HG03439 (cell line): ENCODE measurements around the gene ARMC12.
"Not testable (repeated sequence)": the region's sequence is repeated elsewhere in the genome, so short reads cannot be mapped to it uniquely, and the experiment has no call there.

Experiments
- ATAC-seq: cut with Tn5 transposase; IDR thresholded peaks from one replicate; pipeline ENCODE4 v1.9.1; 2021; ENCODE audit warnings: mild to moderate bottlenecking, moderate library complexity; ENCODE audit not compliant: unreplicated experiment

ARMC12 gene

DNA sequence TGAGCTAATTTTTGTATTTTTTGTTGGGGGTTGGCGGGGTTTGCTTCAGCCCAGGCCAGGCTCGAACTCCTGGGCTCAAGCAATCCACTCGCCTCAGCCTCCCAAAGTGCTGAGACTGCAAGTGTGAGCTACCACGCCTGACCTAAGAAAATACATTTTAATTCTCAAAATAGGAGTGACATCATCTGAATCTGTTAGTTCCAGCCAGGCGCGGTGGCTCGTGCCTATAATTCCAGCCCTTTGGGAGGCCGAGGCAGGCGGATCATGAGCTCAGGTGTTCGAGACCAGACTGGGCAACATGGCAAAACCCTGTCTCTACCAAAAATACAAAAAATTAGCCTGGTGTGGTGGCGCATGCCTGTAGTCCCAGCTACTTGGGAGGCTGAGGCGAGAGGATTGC lies 2.5 kb upstream of the ARMC12 start:
- not testable (repeated sequence) for ATAC-seq

- ATAC-seq, result no peak
These were observed 1.4 kb upstream of the ARMC12 start for GRCh38 chr6:35735452-35735851.

DNA sequence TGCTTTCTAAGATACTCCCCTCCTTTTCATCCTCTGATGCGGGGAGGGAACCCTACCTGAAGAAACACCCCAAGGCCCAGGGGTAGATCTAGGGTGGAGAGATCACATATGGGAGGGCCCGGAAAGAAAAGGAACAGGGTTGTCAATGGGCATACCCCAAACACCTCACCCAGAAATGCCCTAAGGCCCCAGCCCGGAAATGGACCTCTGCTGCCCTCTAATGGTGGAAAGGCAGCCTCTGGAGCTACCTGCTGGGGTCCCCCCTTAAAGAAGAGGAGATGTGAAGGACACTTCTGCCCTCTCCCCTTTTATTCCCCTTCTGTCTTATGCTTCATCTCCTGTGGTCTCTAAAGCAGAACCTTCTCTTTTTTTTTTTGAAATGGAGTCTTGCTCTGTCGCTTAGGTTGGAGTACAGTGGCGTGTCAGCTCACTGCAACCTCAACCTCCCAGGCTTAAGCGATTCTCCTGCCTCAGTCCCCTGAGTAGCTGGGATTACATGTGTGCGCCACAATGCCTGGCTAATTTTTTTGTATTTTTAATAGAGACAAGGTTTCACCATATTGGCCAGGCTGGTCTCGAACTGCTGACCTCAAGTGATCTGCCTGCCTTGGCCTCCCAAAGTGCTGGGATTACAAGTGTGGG lies 458 bp upstream of the ARMC12 start:
- ATAC-seq, result no peak

DNA sequence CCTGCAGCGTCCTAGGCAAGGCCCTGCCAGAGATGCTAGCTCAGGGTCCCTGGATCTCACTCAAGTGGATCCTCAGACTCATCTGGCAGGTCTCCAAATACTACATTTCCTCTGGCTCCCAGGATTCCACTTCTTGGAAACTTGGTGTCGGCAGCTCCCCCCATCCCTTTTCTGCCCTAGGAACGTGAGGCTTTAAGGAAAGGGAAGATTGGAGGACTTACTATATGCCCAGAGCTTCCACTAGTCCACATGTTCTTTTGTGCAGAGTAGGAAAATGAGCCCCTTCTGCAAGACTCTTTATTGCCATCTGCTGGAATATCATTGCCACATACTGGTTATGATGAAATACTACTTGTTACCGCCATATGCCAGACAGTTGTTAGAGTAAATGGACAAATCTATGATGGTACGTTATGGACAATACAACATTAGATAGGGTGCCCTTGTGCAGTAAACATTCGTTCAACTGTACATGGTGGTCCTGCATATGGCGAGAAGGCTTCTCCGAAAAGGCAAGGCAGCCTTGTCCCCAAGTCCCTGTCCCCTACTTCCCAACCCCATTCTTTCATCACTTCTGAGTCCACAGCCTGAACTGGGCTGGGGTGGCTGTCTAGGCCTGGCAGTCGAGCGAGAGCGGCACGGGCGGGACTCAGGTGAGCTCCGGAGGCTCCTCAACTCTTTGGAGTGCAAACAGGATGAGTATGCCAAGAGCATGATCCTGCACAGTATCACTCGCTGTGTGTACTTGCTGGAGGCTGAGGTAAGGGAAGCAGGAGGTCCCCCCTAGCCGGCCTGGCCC lies 780 bp downstream of the ARMC12 start:
- no peak for ATAC-seq

DNA sequence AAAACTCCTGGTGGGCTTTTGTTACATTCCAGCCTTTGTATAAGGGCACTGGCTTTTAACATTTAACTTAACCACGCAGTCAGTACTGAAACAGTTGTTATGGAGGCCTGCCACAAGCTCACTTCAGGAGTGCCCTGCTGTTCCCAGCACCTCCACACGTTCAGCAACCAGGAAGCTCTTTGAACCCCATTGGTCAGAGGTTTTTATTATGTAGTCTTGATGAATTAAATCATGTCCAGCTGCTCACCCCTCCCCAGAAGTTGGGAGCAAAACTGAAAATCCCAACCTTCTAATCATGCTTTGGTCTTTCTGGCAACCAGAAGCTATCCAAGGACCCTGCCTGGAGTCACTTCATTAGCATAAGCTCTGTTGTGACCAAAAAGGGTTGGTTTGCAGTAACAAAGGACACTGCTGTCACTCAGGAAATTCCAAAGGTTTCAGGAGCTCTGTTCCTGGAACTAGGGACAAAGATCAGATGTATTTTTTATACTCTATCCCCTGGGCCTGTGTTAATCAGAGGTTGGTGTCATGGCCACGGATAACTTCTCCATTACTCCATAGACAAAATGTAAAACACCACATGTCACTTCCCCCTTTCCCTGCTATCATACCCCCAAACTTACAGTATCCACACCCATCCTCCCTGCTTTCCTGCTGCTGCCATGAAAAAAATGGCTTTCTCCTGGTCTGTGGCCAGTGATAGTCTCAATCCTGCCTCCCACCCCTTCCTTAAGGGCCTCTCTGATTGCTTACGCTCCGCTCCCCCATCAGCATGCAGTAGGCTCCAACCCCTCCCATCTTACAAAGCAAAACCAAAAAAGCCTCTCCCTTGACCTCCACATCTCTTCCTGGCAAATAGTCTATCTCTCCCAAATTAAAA lies 3.1 kb downstream of the ARMC12 start:
- no peak for ATAC-seq

DNA sequence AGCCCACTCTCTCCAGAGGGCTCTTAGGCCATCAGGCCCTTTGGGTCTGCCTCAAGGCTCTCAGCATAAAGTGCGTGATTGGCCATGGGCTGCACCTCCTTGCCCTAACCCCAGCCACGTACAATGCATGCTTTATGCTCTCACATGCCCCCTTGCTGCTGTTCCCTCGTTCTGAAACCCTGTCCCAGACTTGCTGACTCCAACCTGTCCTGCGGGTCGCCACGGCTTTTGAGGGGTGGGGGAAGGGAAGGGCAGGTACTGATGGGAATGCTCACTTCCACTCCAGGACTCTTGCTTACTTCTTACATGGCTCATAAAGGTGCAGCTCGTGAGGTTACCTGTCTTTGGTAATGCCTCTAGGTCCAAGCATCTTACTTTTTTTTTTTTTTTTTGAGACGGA lies 6.0 kb downstream of the ARMC12 start:
- no peak for ATAC-seq

DNA sequence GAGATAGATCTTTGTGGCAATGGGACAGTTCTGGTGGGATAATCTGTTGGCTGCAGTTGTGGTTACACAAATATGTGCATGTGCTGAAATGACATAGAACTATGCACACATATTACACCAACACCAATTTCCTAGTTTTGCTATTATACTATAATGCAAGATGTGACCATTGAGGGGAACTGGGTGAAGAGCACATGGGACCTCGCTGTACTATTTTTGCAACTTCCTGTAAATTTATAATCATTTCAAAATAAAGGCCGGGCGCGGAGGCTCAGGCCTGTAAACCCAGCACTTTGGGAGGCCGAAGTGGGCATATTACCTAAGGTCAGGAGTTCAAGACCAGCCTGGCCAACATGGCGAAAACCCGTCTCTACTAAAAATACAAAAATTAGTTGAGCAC lies 8.7 kb downstream of the ARMC12 start:
- no peak for ATAC-seq

- no peak for ATAC-seq
These were observed 9.7 kb downstream of the ARMC12 start for GRCh38 chr6:35746516-35746915.

- ATAC-seq, result no peak
These were observed 11.0 kb downstream of the ARMC12 start for GRCh38 chr6:35747877-35748276.

GRCh38 chr6:35750557-35750956 lies 13.7 kb downstream of the ARMC12 start:
- ATAC-seq, result no peak

DNA sequence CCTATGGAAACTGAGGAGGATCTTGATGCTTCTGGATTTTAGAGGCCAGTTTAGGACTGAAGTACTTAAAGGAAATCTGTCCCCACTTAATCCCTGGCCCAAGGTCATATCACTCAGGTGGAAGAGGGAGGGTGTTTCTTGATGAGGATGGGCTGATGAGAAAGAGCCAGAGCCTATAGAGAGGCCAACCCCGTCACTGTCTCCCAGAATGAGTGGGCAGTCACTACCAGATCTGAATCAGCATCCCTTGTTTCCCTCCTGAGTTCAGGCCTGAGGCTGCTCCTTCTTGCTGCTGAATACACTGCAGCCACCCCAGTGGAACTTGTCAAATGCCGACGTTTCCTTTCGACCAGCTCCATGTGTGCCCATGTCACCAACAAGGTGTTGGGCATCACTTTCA lies 14.8 kb downstream of the ARMC12 start:
- no peak for ATAC-seq

- no peak for ATAC-seq
These were observed 15.5 kb downstream of the ARMC12 start for GRCh38 chr6:35752330-35752729.

DNA sequence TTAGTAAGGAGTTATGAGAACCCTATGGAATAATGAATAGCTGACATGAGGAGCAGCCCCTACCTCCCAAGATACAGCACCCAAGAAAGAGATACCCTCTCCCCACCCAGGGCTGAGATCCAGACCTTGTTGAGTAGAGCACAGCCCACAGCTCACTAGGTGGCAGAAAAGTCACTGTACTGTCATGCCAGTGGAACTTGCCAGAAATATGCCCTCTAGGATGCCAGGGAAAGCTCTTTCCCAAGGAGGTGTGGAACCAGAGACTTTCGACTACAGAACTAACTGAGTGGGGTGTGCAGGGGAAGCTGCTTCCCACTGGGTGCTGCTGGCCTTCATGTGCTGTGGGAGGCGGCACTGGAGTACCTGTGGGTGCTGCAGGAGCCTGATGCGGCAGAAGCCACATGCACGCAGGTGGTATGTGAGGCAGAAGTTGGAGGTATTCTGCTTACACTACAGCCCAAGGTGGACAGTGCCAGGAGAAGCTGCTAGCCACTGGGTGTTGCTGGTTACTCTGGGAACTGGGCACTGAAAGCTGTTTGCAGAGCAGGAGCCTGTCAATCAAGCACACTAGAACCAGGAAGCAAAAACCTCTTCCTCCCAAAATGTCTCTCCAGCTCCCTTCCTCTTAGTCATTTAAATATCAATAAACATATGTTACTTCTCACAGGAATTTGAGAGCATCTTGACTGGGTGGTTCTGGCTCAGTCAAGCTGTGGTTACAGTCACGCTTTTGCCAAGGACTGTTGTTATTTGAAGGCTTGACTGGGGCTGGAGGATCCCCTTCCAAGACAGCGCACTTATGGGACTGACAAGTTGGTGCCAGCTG lies 17.8 kb downstream of the ARMC12 start:
- ATAC-seq, result no peak

GRCh38 chr6:35755278-35755924 lies 18.6 kb downstream of the ARMC12 start:
- ATAC-seq, result no peak

- ATAC-seq, result no peak
These were observed 20.8 kb downstream of the ARMC12 start for GRCh38 chr6:35757456-35758123.

DNA sequence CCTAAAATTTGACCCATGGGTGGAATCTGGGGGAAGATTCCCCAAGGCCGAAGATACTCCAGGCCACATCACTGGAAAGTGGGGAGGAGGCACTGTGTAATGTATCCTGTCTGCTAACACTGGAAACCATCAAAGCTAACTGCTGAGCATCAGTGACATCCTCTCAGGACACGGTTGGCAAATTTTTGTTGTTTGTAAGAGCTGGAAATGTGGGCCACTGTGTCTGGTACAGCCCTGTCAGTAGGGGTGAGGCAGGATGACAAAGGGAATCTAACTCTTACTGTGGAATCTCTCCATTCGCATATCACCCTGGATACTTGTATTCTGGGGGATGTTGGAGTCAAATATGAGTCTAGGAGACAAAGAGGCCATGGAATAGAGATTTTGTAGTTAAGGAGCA lies 22.6 kb downstream of the ARMC12 start:
- ATAC-seq, result no peak

DNA sequence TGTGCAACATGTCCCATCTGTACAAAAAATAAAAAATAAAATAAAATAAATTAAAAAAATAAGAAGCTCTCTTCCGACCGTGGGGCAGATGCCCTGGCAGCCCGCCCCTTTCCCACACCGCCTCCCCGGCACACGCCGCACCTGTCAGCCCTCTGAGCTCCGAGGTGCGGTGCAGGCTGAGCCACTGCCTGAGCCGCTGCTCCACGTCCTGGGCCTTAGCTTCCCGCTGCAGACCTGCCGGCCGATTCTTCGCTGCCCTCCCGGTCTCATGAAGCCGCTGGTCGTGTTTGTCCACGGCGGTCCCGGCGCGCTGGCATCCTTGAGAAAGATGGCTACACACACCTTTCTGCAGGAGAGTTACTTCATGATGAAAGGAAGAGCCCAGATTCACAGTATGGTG lies 28.9 kb downstream of the ARMC12 start:
- no peak for ATAC-seq

- ATAC-seq, result no peak
These were observed 32.4 kb downstream of the ARMC12 start for GRCh38 chr6:35769211-35769610.

- no peak for ATAC-seq
These were observed 34.5 kb downstream of the ARMC12 start for GRCh38 chr6:35771343-35771627.
